Right ventricle myocardium superior (tissue), 1 donor: ENCODE data around the gene WDR46. TPM values are rescaled to one million over a fixed set of nuclear protein-coding genes. Genes with fewer than 3 reads are reported as not detected.
"Not testable (repeated sequence)": the region's sequence is repeated elsewhere in the genome, so short reads cannot be mapped to it uniquely, and the experiment has no call there.

ENCODE experiments used
- ATAC-seq: fragments of 200-7000 bp; cut with Tn5 transposase; one replicate; pipeline ENCODE4 v1.9.1; 2020; ENCODE audit warnings: mild to moderate bottlenecking; ENCODE audit not compliant: poor library complexity
- DNase-seq: peaks from one replicate; pipeline ENCODE4 v3.0.0-alpha.2; 2020
- intact Hi-C: fragments of 100-400 bp; cut with DNase I; formaldehyde crosslinking; loops from one replicate; pipeline ENCODE4 v1.11.2; 2022
- total RNA-seq: library from RNA; stranded (reverse); fragmentation: NEBNext Ultra II Directional; extraction: Animal tissue kit (Norgen Biotek cat#: 25700); gene quantifications from one replicate; pipeline ENCODE4 v1.2.1, GENCODE V29; 2021
- donor health status: DM: no; HTN: yes; CAD: no; lungs with severe emphysema.

WDR46 gene
- total RNA-seq, 1 donor from 2014 or later: 12.8 TPM

DNA sequence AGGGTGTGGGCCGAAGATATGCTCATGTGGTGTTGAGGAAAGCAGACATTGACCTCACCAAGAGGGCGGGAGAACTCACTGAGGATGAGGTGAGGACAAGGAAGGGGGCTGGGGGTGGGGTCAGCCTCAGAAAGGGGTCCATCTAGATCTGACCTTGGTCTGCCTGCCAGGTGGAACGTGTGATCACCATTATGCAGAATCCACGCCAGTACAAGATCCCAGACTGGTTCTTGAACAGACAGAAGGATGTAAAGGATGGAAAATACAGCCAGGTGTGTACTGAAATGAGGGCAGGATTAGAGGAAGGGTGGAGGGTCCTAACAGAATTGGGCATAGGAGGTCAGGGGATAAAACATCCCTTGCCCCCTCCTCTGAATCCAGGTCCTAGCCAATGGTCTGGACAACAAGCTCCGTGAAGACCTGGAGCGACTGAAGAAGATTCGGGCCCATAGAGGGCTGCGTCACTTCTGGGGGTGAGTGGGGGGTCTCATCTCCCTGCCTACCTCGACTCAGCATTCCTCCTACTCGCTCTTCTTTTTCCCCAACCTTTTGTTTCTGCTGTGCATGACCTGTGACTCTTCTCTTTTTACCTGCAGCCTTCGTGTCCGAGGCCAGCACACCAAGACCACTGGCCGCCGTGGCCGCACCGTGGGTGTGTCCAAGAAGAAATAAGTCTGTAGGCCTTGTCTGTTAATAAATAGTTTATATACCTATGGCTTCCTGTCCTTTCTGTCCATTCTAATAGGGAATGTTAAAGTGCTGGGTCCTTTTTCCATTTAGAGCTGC, 13.1 kb downstream of the WDR46 start:
- intact Hi-C loops, ATAC-seq, DNase-seq: not testable (repeated sequence)

DNA sequence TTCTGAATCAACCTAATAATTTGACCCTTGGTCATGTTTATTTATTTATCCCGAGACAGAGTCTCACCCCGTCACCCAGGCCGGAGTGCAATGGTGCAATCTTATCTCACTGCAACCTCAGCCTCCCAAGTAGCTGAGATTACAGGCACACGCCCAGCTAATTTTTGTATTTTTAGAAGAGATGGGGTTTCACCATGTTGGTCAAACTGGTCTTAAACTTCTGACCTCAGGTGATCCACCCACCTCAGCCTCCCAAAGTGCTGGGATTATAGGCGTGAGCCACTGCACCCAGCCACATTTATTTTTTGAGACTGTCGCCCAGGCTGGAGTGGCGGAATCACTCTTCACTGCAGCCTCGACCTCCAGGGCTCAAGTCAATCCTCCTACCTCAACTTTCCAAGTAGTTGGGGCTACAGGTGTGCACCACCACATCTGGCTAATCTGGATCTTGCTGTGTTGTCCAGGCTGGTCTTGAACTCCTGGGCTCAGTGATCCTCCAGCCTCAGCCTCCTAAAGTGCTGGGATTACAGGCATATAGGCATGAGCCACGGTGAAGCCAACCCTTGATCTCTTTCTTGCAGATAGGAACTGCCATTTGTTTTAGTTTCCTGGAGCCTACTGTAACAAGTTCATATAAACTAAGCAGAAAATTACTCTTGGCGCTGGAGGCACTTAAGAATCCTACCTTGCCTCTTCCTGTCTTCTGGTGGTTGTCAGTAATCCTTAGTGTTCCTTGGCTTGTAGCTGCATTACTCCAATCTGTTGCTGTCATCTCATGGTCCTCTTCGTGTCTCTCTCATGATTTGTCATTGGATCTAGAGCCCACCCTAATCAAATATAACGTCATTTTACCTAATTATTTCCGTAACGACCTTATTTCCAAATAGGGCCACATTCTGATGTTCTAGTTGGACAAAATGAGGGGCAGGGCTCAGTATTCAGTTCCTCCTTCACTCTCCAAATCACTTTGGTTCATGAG, 14.8 kb downstream of the WDR46 start:
- intact Hi-C loops: no loop called here
- no peak for ATAC-seq
- no peak for DNase-seq

DNA sequence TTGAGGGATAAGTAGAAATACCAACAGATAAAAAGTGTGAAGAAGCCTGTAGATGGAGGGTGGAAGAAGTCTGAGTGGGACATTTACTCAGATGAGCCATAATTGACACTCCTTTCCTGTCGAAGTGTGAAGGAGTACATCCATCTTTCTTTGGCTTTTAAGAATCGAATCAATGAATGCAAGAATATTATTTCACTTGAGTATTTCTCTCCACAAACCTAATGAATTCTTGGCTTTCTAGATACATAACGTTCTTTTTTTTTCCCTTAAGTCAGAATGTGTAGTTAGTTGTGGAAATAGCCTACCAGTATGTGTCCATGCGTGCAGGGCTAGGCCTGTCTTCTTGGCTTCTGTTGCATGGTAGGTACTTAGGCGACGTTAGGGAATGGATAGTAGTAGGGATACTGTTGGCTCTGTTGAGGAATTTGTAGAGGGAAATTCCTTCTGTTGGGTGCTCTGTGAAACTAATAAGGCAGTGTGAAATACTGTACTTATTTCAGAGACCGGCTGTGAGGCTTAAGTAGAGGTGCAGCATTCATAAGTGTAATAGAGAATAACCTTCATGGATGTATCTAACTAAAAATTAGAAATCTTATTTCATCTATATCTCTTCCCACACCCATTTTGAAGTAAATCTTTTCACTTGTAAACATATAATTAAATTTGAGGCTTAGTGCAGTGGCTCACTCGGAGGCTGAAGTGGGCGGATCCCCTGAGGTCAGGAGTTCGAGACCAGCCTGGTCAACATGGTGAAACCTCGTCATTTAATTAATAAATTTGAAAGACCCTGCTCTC, 15.7 kb downstream of the WDR46 start:
- DNase-seq (no peak), ATAC-seq (no peak)
- intact Hi-C loops: no loop called here

DNA sequence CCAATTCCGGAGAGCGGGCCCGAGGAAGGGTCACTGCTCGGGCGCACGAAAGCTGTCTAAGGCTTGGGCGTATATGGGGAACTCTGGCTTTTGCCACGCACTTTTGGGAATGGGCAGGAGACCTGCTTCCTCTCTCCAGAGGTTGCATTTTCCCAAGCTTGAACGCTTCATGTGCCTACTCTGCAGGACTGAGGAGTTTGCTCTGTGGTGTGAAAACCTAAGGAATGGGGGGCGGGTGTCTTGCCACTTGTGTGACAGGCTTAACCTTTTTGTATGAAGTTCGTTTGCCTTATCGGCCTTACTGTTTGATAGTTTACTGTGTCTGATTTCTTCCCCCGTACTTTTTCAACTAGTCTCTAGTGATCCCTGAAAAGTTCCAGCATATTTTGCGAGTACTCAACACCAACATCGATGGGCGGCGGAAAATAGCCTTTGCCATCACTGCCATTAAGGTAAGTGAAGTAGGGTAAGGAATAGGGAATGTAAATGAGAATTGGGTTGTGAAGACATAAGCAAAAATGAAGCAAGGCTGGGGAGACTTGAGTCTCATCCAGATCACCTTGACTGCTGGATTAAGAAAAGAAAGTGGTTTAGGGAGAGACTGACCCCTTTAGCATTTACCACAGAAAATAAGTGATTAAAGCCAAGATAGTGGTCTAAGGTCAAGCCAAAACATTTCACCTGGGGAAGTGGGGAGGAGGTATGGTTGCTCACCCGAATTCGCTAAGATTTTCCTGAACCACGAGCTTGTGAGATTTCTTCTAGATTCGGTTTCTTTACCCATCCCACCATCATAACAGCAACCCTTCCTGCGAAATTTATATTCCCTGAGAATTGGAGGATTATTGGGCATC, 16.5 kb downstream of the WDR46 start:
- intact Hi-C loops: no loop called here
- ATAC-seq (peak; percentile 10), DNase-seq (no peak)

DNA sequence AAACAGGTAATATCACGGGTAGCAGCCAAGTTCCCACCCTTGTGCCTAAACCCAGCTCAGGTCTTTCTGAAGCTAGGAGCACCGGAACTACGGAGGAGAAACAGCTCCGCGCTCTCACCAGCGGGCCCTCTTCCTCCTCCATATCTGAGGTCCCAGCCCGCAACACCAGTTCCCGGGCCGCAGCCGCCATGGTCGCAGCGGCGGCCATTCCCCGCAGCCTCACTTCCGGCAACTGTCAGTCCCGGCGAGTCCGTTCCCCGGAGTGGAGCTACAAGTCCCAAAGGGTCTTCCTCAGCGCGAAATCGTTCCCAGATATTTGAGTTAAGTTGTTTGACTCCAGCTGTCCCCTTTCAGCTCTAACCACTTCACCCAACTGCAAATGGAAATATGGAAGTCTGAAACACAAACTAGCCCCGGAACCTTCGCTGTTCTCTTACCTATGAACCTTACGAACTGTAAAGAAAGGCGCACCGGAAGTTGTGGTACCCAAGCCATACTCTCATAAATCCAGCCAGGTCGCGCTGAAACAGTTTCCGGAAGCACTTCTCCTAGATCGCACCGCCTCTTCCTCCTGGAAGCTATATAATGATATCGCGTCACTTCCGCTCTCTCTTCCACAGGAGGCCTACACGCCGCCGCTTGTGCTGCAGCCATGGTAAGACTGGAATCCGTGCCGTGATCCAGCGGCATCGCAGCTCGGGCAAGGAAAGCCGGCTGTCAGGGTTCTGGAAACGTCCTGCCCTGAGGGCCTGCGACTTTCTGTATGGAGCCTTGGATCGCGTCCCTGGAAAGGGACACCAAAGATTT, 17.4 kb downstream of the WDR46 start, which contains the start of the genes RPS18 and VPS52:
Gene RPS18 (plus strand): TSS at position 608 of the 807 bp plus-strand sequence. CDS start 45 bp downstream, at position 653.
Gene VPS52 (minus strand): TSS at position 409 of the 807 bp plus-strand sequence. CDS start 201 bp downstream, at position 208.
- peak; percentile 93 for DNase-seq
- peak; percentile 97 for ATAC-seq
- intact Hi-C loops: no loop called here

DNA sequence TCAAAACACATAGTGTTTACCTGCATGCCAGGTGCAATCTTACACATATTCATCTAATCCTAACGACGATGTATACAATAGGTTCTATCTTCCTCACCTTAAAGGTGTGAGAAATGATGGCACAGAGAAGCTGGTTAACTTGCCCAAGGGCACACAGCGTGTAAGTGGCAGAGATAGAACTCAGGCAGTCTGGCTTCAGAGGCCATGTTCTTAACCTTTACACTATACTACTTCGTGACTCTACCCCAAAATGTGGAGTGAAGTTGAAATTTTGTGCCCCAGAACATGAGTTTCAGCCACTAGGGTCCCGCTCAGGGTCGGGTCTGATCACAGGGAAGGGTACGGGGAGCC, 17.9 kb downstream of the WDR46 start:
- peak; percentile 32 for ATAC-seq
- intact Hi-C loops: no loop called here
- DNase-seq: no peak

DNA sequence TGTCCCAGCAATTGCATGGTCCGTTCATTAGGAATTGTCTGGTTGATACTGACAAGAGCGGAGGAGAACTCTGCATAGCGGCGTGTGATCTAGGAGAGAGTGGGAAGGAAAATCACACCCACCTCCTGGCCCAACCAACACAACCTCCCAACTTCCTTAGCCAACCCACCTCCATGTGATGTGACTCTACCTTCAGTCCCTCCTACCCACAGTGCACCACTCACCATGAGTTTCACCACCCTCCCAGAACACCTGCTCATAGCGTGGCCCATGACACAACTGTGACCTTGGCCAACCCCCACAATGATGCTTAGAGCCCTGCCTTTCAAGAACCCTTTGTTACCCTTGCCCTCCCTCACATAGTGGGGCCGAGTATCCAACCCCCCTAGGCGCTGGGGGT, 25.0 kb downstream of the WDR46 start:
- no peak for ATAC-seq
- no peak for DNase-seq
- intact Hi-C loops: no loop called here

DNA sequence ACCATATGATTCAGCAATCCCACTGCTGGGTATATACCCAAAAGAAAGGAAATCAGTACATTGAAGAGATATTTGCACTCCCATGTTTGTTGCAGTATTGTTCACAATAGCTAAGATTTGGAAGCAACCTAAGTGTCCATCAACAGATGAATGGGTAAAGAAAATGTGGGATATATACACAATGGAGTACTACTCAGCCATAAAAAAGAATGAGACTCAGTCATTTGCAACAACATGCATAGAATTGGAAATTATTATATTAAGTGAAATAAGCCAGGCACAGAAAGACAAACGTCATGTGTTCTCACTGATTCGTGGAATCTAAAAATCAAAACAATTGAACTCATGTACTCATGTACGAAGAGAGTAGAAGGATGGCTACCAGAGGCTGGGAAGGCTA, 26.5 kb downstream of the WDR46 start:
- intact Hi-C loops, DNase-seq, ATAC-seq: not testable (repeated sequence)

DNA sequence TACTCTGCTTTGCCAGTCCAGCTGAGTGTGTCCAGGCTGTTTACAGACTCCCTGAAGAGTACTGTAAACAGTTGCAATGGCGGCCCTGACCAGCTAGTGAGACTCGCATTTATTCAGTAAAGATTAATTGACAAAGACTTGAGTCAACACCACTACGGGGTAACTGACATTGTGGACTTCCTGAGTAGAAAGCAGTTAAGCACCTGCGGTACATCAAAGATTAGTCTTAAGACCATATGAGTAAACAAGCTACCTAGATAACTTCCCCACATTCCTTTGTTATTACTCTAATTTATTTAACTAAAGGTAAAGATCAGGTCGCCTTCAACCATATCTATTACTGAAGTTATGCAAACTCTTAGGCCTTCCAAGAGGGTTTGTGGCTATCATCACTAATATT, 30.0 kb downstream of the WDR46 start:
- intact Hi-C loops: no loop called here
- ATAC-seq (no peak), DNase-seq (no peak)

DNA sequence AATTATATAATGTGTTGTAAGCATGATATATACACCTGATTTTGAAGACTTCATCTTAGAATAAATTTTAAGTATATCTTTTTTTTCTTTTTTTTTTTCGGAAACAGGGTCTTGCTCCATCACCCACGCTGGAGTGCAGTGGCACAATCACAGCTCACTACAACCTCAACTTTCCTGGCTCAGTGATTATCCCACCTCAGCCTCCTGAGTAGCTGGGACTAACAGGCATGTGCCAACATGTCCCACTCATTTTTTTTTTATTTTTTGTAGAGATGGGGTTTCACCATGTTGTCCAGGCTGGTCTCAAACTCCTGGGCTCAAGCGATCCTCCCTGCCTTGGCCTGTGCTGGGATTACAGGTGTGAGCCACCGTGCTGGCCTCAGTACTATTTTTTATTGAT, 34.4 kb downstream of the WDR46 start:
- DNase-seq (no peak), ATAC-seq (no peak)
- intact Hi-C loops: no loop called here

DNA sequence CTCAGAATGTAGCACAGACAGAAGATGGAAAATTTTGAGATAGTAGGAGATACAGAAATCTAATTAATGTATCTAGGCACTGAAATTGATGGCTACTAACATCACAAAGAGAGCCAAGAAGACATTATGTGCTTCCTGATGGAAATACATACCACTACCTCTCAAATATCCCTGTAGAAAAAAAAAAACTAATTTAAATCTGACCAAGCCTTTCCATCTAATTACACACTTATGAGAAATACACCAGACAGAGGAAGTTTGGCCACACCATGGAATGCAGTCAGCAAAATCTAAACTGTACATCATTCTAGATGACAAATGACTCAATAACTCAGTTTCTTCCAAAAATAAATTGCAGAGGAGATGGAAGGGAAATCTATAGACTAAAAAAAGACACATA, 36.3 kb downstream of the WDR46 start:
- intact Hi-C loops: no loop called here
- DNase-seq (no peak), ATAC-seq (no peak)

DNA sequence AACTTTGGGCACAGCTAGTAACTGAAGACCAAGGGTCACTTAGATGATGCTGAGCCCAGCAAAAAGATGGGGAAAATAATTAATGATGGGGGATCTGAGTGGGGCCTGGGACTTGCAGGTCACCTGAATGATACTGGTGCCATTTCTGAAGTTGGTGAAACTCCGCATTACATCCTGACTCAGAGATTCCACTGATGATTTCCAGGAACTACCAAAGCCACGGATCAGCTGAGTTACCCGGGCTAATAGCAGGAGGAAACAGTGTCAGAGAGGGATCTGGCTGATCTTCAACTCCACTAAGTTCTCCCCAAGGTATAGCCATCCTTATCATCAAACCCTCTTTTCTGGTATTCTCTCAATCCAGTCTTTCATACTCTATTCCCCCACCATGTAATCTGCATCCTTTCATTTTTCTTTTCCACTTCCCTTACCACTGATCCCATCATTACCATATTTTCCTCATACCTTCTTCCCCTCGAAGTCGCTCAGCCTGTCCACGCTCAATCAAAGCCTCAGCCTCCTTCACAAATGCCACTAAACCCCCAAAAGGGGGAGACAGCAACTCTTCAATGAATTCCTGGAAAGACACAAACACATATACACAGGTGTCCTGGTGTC, 37.5 kb downstream of the WDR46 start:
- DNase-seq: no peak
- intact Hi-C loops: no loop called here
- ATAC-seq: no peak

DNA sequence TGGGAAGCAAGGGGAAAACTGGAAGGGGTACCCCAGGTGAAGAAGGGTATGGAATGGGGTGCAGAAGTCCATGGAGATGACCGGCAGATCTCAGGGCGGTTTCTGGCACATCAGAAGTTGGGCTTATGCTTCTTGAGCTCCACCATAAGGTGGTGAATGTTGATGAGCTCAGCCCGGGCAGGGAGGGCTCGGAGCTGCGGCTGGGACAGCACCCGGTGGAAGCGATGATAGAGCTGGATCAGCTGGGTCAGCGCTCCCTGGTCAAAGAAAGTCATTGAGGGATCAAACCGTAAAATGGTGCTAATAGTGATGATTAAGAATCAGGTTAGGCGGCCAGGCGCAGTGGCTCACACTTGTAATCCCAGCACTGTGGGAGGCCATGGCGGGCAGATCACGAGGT, 38.3 kb downstream of the WDR46 start:
- ATAC-seq: no peak
- no peak for DNase-seq
- intact Hi-C loops: no loop called here

DNA sequence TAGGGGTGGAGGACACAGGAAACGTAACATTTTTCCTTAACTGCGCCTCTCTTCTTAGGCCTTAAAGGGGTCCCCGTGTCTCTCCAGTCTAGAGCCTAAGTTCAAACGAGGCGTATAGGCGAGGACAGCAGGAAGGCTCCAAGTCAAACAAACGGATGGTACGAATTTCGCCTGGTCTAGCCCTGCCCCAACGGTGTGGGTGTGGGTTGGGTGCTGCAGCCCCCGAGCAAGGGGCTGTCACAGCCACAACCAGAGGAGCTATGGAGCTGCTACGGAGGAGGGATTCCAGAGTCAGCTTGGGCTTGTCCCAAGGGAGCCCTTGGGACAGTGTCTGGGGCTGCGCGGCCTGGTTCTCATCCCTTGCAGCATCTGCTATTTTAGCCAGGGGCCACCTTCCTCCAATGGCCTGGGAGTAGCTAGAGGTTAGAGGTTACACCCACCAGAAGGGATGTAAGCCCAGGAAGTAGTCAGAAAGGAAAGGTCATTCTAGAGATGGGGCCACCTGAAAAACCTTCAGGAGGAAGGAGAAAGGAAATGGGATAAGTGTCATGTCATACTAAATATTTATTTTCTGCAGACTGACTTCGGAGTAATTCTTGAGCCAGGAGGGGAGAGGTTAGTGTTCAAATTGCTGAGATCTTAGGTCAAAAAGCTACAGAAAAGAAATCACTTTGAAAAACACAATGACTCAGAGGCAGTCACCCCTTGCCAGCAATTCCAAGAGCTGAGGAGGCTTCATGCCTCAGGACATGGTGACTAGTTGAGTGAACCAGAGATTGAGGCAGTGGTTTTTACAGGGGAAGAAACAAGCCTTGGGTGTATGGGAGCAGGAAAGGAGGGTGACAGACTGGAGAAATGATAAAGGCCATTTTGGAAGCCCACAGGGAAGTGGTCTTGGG, 39.1 kb downstream of the WDR46 start:
- intact Hi-C loops: loop anchor here (5.0 kb wide), 4 partner anchors 43 to 238 kb away; partner anchors contain the start of gene RING1
- DNase-seq: no peak
- no peak for ATAC-seq

DNA sequence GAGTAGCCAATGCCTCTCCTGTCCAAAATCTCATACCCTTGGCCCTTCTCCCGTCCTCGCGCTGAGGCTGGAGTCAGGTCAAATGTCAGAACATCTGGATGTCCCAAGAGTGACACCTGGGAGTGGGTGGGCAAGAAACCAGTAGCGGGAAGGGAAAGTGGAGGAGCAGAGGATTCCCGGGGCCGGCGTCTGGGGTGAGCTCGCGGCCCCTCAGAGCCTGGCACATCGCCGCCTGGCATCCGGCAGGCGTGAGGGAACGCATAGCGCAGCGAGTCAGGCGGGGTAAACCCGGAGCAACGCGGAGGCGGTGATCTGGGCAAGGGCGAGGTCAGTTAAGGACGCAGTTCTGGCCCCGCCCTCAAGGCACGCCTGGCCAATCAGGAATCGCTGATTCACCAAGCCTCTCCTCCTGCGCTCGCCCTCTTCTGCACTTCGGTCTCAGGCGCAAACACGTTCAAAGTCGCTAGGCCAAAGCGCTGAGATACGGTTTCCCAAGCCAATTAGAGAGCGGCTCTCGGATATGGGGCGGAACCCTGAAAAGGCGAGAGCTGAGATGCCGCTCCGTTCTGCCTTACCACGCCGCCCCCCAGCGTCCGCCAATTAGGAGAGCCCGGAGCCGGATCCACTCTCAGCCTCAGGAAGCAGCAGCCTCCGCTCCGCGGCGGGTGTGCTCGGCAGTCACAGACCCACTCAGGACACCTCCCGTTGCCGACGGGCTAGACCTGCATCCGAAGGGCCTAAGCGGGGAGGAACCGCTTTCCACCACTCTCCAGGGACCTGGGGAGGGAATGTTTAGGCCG, 39.9 kb downstream of the WDR46 start:
- peak; percentile 97 for ATAC-seq
- intact Hi-C loops: loop anchor here (5.0 kb wide), 4 partner anchors 42 to 237 kb away; partner anchors contain the start of gene RING1
- DNase-seq: peak; percentile 99
